Testis (tissue), 3 donors: ENCODE results near the gene EXOSC1. TPM values are rescaled to one million over a fixed set of nuclear protein-coding genes. Genes with fewer than 3 reads are reported as not detected.

Experiments
- DNase-seq: peaks from one replicate; pipeline ENCODE4 v3.0.0-alpha.2; 2019
- H3K27ac ChIP-seq, 2 donors: fragments of 200-600 bp; sonication (generic); one replicate each; pipeline ENCODE4 v1.5.1; 2019
- H3K27me3 ChIP-seq: fragments of 200-600 bp; sonication (generic); one replicate; pipeline ENCODE4 v1.5.1; 2019
- H3K36me3 ChIP-seq: fragments of 200-600 bp; sonication (generic); one replicate; pipeline ENCODE4 v1.5.1; 2017; ENCODE audit warnings: low read depth; ENCODE audit errors: missing control alignments
- H3K4me1 ChIP-seq: fragments of 200-600 bp; sonication (generic); one replicate; pipeline ENCODE4 v1.5.1; 2019
- H3K4me3 ChIP-seq, 2 donors: fragments of 200-600 bp; sonication (generic); one replicate each; pipeline ENCODE4 v1.5.1; 2017 to 2019
- H3K9me3 ChIP-seq: fragments of 200-600 bp; sonication (generic); one replicate; pipeline ENCODE4 v1.5.1; 2017
- CTCF ChIP-seq, 3 experiments: fragments of 450-650 bp in 2 of 3; fragments of 200-600 bp in 1 of 3; sonication (generic) in 1 of 3; IDR thresholded peaks; one replicate each; pipeline ENCODE4 v1.5.1; 2016 to 2019; ENCODE audit warnings: antibody characterized with exemption in 3 of 3, mild to moderate bottlenecking in 2 of 3, moderate library complexity in 1 of 3
- POLR2A ChIP-seq: fragments of 450-650 bp; IDR thresholded peaks from one replicate; pipeline ENCODE4 v1.6.1; 2017; ENCODE audit warnings: antibody characterized with exemption, mild to moderate bottlenecking, moderate library complexity
- WGBS, 2 donors: methylation state at CpG; one replicate each; pipeline ENCODE4 v1.1.5; 2018; 5-methylcytosine and 5-hydroxymethylcytosine counted together
- intact Hi-C: fragments of 100-400 bp; cut with DNase I; formaldehyde crosslinking; loops from one replicate; pipeline ENCODE4 v1.15.1; 2023; ENCODE audit warnings: low total_unique reads
- polyA plus RNA-seq: library from polyadenylated mRNA; stranded (reverse); fragments of 350-450 nt; fragmentation: Illumina TruSeq; extraction: RNeasy Lipid Tissue Mini Kit (QIAGEN cat#74804); gene quantifications from one replicate; pipeline ENCODE4 v1.2.3, GENCODE V29; 2014; ENCODE audit warnings: low read depth, low replicate concordance; ENCODE audit not compliant: insufficient read depth
- total RNA-seq, 2 donors: library from RNA; depleted of rRNA; stranded (reverse); fragments of >200 nt; gene quantifications; one replicate each; pipeline ENCODE4 v1.2.3, GENCODE V29; 2016

The EXOSC1 gene
- total and polyA plus RNA-seq, 3 donors from 2014 or later = 24.5 to 31.4 (median 27.9) TPM

GRCh38 chr10:97416565-97416964, 29.2 kb downstream of the EXOSC1 start:
- WGBS, 2 donors = 64 to 77% methylated on average over 5 to 6 of the region's 6 CpGs
- Histone ChIP-seq H3K27me3 (no peaks in the 10 kb centered on the region), H3K9me3 (no peaks in the 10 kb centered on the region), H3K36me3 (no peaks in the 10 kb centered on the region), H3K27ac (no peak overlapping the region), H3K4me3 (no peak overlapping the region), H3K4me1 (peaks cover 30% of the 10 kb centered on the region)
- TF ChIP-seq POLR2A (no peak), CTCF (IDR thresholded peaks at IDR 0.05) (no peak)
- intact Hi-C loops = no loop called here
- no peak for DNase-seq

- no peak overlapping the region for H3K4me3 ChIP-seq
- no peaks in the 10 kb centered on the region for H3K9me3 ChIP-seq
- H3K36me3 ChIP-seq = no peaks in the 10 kb centered on the region
- no peaks in the 10 kb centered on the region for H3K27me3 ChIP-seq
- TF ChIP-seq CTCF (IDR thresholded peaks at IDR 0.05) (no peak), POLR2A (no peak)
- peaks cover 7% of the 10 kb centered on the region for H3K4me1 ChIP-seq
- 88 to 94% methylated on average over 10 of the region's 10 CpGs for WGBS, 2 donors
- H3K27ac ChIP-seq = no peak overlapping the region
- no peak for DNase-seq
- intact Hi-C loops = no loop called here
Observed at GRCh38 chr10:97412891-97413304, 32.9 kb downstream of the EXOSC1 start.

GRCh38 chr10:97411406-97411805, 34.4 kb downstream of the EXOSC1 start:
- Histone ChIP-seq H3K27me3 (no peaks in the 10 kb centered on the region), H3K27ac (no peak overlapping the region), H3K9me3 (no peaks in the 10 kb centered on the region), H3K4me1 (peaks cover 12% of the 10 kb centered on the region), H3K4me3 (no peak overlapping the region), H3K36me3 (no peaks in the 10 kb centered on the region)
- TF ChIP-seq POLR2A = no peak
- 46 to 57% methylated on average over 4 of the region's 4 CpGs for WGBS, 2 donors
- no peak for DNase-seq
- intact Hi-C loops = no loop called here

GRCh38 chr10:97408496-97408992, 37.3 kb downstream of the EXOSC1 start:
- no peak for DNase-seq
- H3K4me3 ChIP-seq = no peak overlapping the region
- no peak overlapping the region for H3K27ac ChIP-seq
- intact Hi-C loops = no loop called here
- H3K4me1 ChIP-seq = peaks cover 12% of the 10 kb centered on the region
- no peaks in the 10 kb centered on the region for H3K27me3 ChIP-seq
- no peak for TF ChIP-seq POLR2A
- TF ChIP-seq CTCF (IDR thresholded peaks at IDR 0.05) = no peak
- H3K36me3 ChIP-seq = no peaks in the 10 kb centered on the region
- H3K9me3 ChIP-seq = no peaks in the 10 kb centered on the region
- WGBS, 2 donors = 69 to 71% methylated on average over 8 to 10 of the region's 10 CpGs

- Histone ChIP-seq H3K27me3 (no peaks in the 10 kb centered on the region), H3K36me3 (no peaks in the 10 kb centered on the region), H3K4me3 (no peak overlapping the region), H3K27ac (no peak overlapping the region), H3K9me3 (no peaks in the 10 kb centered on the region), H3K4me1 (peaks cover 12% of the 10 kb centered on the region)
- intact Hi-C loops = no loop called here
- 73 to 92% methylated on average over 2 of the region's 2 CpGs for WGBS, 2 donors
- TF ChIP-seq POLR2A = no peak
- TF ChIP-seq CTCF (IDR thresholded peaks at IDR 0.05) = no peak
- DNase-seq = no peak
Observed at GRCh38 chr10:97407952-97408248, 37.9 kb downstream of the EXOSC1 start.
